ENCODE data around the gene ADAM12. TPM values are rescaled to one million over a fixed set of nuclear protein-coding genes. Genes with fewer than 3 reads are reported as not detected.

ADAM12 gene
- total RNA-seq, 1 donor from 2014 or later: 41.7 TPM

GRCh38 chr10:126099366-126099765 is 288.9 kb downstream of the ADAM12 start:
- DNase-seq (ENCODE audit: extremely low spot score, unreplicated experiment): peak; percentile 5
- TF ChIP-seq CTCF (IDR thresholded peaks at IDR 0.05): no peak
- Mint-ChIP-seq H3K4me3 (ENCODE audit: unreplicated experiment) (no peak overlapping the region), H3K4me1 (ENCODE audit: unreplicated experiment) (peaks cover 7% of the 10 kb centered on the region), H3K27me3 (ENCODE audit: unreplicated experiment) (no peaks in the 10 kb centered on the region), H3K9me3 (ENCODE audit: unreplicated experiment) (no peaks in the 10 kb centered on the region), H3K27ac (ENCODE audit: unreplicated experiment) (no peak overlapping the region), H3K36me3 (ENCODE audit: unreplicated experiment) (peaks cover 2% of the 10 kb centered on the region)

GRCh38 chr10:126098226-126098581 is 290.1 kb downstream of the ADAM12 start:
- peak; percentile 27 for DNase-seq (ENCODE audit: extremely low spot score, unreplicated experiment)
- no peak for TF ChIP-seq CTCF (IDR thresholded peaks at IDR 0.05)
- Mint-ChIP-seq H3K4me1 (ENCODE audit: unreplicated experiment) (peaks cover 7% of the 10 kb centered on the region), H3K27me3 (ENCODE audit: unreplicated experiment) (no peaks in the 10 kb centered on the region), H3K36me3 (ENCODE audit: unreplicated experiment) (peaks cover 3% of the 10 kb centered on the region), H3K4me3 (ENCODE audit: unreplicated experiment) (no peak overlapping the region), H3K27ac (ENCODE audit: unreplicated experiment) (no peak overlapping the region), H3K9me3 (ENCODE audit: unreplicated experiment) (no peaks in the 10 kb centered on the region)

- H3K27me3 Mint-ChIP-seq (ENCODE audit: unreplicated experiment): no peaks in the 10 kb centered on the region
- no peak overlapping the region for H3K27ac Mint-ChIP-seq (ENCODE audit: unreplicated experiment)
- DNase-seq (ENCODE audit: extremely low spot score, unreplicated experiment): peak; percentile 59
- TF ChIP-seq CTCF (IDR thresholded peaks at IDR 0.05): no peak
- H3K9me3 Mint-ChIP-seq (ENCODE audit: unreplicated experiment): no peaks in the 10 kb centered on the region
- H3K36me3 Mint-ChIP-seq (ENCODE audit: unreplicated experiment): peaks cover 6% of the 10 kb centered on the region
- H3K4me3 Mint-ChIP-seq (ENCODE audit: unreplicated experiment): no peak overlapping the region
- H3K4me1 Mint-ChIP-seq (ENCODE audit: unreplicated experiment): peaks cover 11% of the 10 kb centered on the region
Measured at GRCh38 chr10:126097558-126098225, 290.6 kb downstream of the ADAM12 start.

GRCh38 chr10:126094537-126094936 is 293.7 kb downstream of the ADAM12 start:
- DNase-seq (ENCODE audit: extremely low spot score, unreplicated experiment): no peak
- no peak overlapping the region for H3K27ac Mint-ChIP-seq (ENCODE audit: unreplicated experiment)
- no peaks in the 10 kb centered on the region for H3K27me3 Mint-ChIP-seq (ENCODE audit: unreplicated experiment)

More at GRCh38 chr10:126094537-126094936, 293.7 kb downstream of the ADAM12 start:
- H3K4me3 Mint-ChIP-seq (ENCODE audit: unreplicated experiment): no peak overlapping the region
- H3K36me3 Mint-ChIP-seq (ENCODE audit: unreplicated experiment): peaks cover 12% of the 10 kb centered on the region
- TF ChIP-seq CTCF (IDR thresholded peaks at IDR 0.05): no peak
- H3K9me3 Mint-ChIP-seq (ENCODE audit: unreplicated experiment): peaks cover 4% of the 10 kb centered on the region
- peaks cover 30% of the 10 kb centered on the region for H3K4me1 Mint-ChIP-seq (ENCODE audit: unreplicated experiment)

All from osteocyte (in vitro differentiated cells).